Upper lobe of right lung (tissue), 1 donor: ENCODE data around the gene GHR. TPM values are rescaled to one million over a fixed set of nuclear protein-coding genes. Genes with fewer than 3 reads are reported as not detected.

Experiments
- ATAC-seq: fragments of 200-7000 bp; cut with Tn5 transposase; one replicate; pipeline ENCODE4 v1.9.1; 2020; ENCODE audit warnings: mild to moderate bottlenecking, moderate library complexity
- DNase-seq: peaks from one replicate; pipeline ENCODE4 v3.0.0-alpha.2; 2020
- H3K27ac ChIP-seq: fragments of 200-600 bp; one replicate; pipeline ENCODE4 v1.8.0; 2022
- H3K27me3 ChIP-seq: fragments of 200-600 bp; one replicate; pipeline ENCODE4 v1.8.0; 2022; ENCODE audit warnings: mild to moderate bottlenecking
- H3K36me3 ChIP-seq: fragments of 200-600 bp; one replicate; pipeline ENCODE4 v1.8.0; 2022
- H3K4me1 ChIP-seq: fragments of 200-600 bp; one replicate; pipeline ENCODE4 v1.8.0; 2022
- H3K4me3 ChIP-seq: fragments of 200-600 bp; one replicate; pipeline ENCODE4 v1.8.0; 2022; ENCODE audit warnings: mild to moderate bottlenecking
- H3K9me3 ChIP-seq: fragments of 200-600 bp; one replicate; pipeline ENCODE4 v1.8.0; 2022
- CTCF ChIP-seq: fragments of 200-600 bp; IDR thresholded peaks from one replicate; pipeline ENCODE4 v1.8.0; 2022; ENCODE audit warnings: antibody characterized with exemption
- intact Hi-C: fragments of 100-400 bp; cut with DNase I; formaldehyde crosslinking; loops from one replicate; pipeline ENCODE4 v1.11.0; 2022
- total RNA-seq: library from RNA; stranded (reverse); fragmentation: NEBNext Ultra II Directional; extraction: Animal tissue kit (Norgen Biotek cat#: 25700); gene quantifications from one replicate; pipeline ENCODE4 v1.2.1, GENCODE V29; 2021
- donor health status: DM: no; HTN: yes; CAD: no; lungs with severe emphysema.

Gene GHR
- total RNA-seq, 1 donor from 2014 or later, result 6.6 TPM

GRCh38 chr5:42555797-42556196 lies 132.6 kb downstream of the GHR start:
- ATAC-seq, result no peak
- no peak for DNase-seq
- no peaks in the 10 kb centered on the region for H3K4me1 ChIP-seq
- H3K36me3 ChIP-seq, result no peaks in the 10 kb centered on the region
- H3K27ac ChIP-seq, result no peak overlapping the region
- intact Hi-C loops, result no loop called here
- TF ChIP-seq CTCF, result no peak
- no peak overlapping the region for H3K4me3 ChIP-seq
- H3K9me3 ChIP-seq, result no peaks in the 10 kb centered on the region
- no peaks in the 10 kb centered on the region for H3K27me3 ChIP-seq

- H3K4me3 ChIP-seq, result no peak overlapping the region
- H3K4me1 ChIP-seq, result no peaks in the 10 kb centered on the region
- intact Hi-C loops, result no loop called here
- H3K36me3 ChIP-seq, result no peaks in the 10 kb centered on the region
- ATAC-seq (no peak), DNase-seq (no peak)
- H3K9me3 ChIP-seq, result no peaks in the 10 kb centered on the region
- no peaks in the 10 kb centered on the region for H3K27me3 ChIP-seq
- TF ChIP-seq CTCF, result no peak
- H3K27ac ChIP-seq, result no peak overlapping the region
Measured at GRCh38 chr5:42557689-42558088, 134.4 kb downstream of the GHR start.

- ATAC-seq (no peak), DNase-seq (no peak)
- no peak overlapping the region for H3K4me3 ChIP-seq
- intact Hi-C loops, result no loop called here
- H3K9me3 ChIP-seq, result no peaks in the 10 kb centered on the region
- no peaks in the 10 kb centered on the region for H3K27me3 ChIP-seq
- H3K36me3 ChIP-seq, result no peaks in the 10 kb centered on the region
- TF ChIP-seq CTCF, result no peak
- no peak overlapping the region for H3K27ac ChIP-seq
- no peaks in the 10 kb centered on the region for H3K4me1 ChIP-seq
Measured at GRCh38 chr5:42561656-42562055, 138.4 kb downstream of the GHR start.

GRCh38 chr5:42564689-42565356 lies 141.6 kb downstream of the GHR start:
- Histone ChIP-seq H3K36me3 (no peaks in the 10 kb centered on the region), H3K4me1 (no peaks in the 10 kb centered on the region), H3K27me3 (no peaks in the 10 kb centered on the region), H3K27ac (no peak overlapping the region), H3K4me3 (no peak overlapping the region), H3K9me3 (no peaks in the 10 kb centered on the region)
- ATAC-seq (no peak), DNase-seq (no peak)
- intact Hi-C loops, result no loop called here
- TF ChIP-seq CTCF, result no peak

- ATAC-seq, result no peak
- Histone ChIP-seq H3K27ac (no peak overlapping the region), H3K9me3 (no peaks in the 10 kb centered on the region), H3K27me3 (no peaks in the 10 kb centered on the region), H3K4me1 (no peaks in the 10 kb centered on the region), H3K4me3 (no peak overlapping the region), H3K36me3 (no peaks in the 10 kb centered on the region)
- DNase-seq, result no peak
- intact Hi-C loops, result no loop called here
- TF ChIP-seq CTCF, result no peak
Measured at GRCh38 chr5:42566652-42567295, 143.5 kb downstream of the GHR start.
